NCI-H460 (cell line): ENCODE measurements around the gene POLR1A. TPM values are rescaled to one million over a fixed set of nuclear protein-coding genes. Genes with fewer than 3 reads are reported as not detected.

Experiments
- DNase-seq: peaks from one replicate; pipeline ENCODE4 v3.0.0-alpha.2; 2016; ENCODE audit warnings: low read depth; ENCODE audit errors: extremely low read depth
- total RNA-seq: library from RNA; depleted of rRNA; stranded (reverse); fragments of >200 nt; shearing (Covaris generic); gene quantifications from 2 replicates; pipeline ENCODE4 v1.2.3, GENCODE V29; 2014

The POLR1A gene
- total RNA-seq, 1 experiment from 2014 or later: 20.1 TPM

- no peak for DNase-seq
Observed at GRCh38 chr2:86025976-86026743, 79.5 kb downstream of the POLR1A start.

GRCh38 chr2:86025229-86025820 lies 80.4 kb downstream of the POLR1A start:
- DNase-seq: no peak

GRCh38 chr2:86023366-86023712 lies 82.3 kb downstream of the POLR1A start:
- DNase-seq: no peak

- no peak for DNase-seq
Observed at GRCh38 chr2:86022661-86023365, 82.9 kb downstream of the POLR1A start.

- DNase-seq: no peak
Observed at GRCh38 chr2:86021396-86022378, 84.0 kb downstream of the POLR1A start.

GRCh38 chr2:86020984-86021383 lies 84.7 kb downstream of the POLR1A start:
- no peak for DNase-seq

GRCh38 chr2:86019121-86019520 lies 86.6 kb downstream of the POLR1A start:
- DNase-seq: no peak

GRCh38 chr2:86017901-86018896 lies 87.5 kb downstream of the POLR1A start:
- DNase-seq: no peak

- DNase-seq: no peak
Observed at GRCh38 chr2:86016581-86016980, 89.1 kb downstream of the POLR1A start.

GRCh38 chr2:86015699-86016098 lies 90.0 kb downstream of the POLR1A start:
- DNase-seq: no peak

GRCh38 chr2:86015006-86015405 lies 90.7 kb downstream of the POLR1A start:
- DNase-seq: no peak

- DNase-seq: no peak
Observed at GRCh38 chr2:86014493-86014892, 91.2 kb downstream of the POLR1A start.

GRCh38 chr2:86012007-86012712 lies 93.5 kb downstream of the POLR1A start:
- no peak for DNase-seq

- DNase-seq: no peak
Observed at GRCh38 chr2:86011449-86011941, 94.2 kb downstream of the POLR1A start.

GRCh38 chr2:86010083-86010482 lies 95.6 kb downstream of the POLR1A start:
- DNase-seq: no peak

- no peak for DNase-seq
Observed at GRCh38 chr2:86006524-86006923, 99.2 kb downstream of the POLR1A start.

- DNase-seq: no peak
Observed at GRCh38 chr2:86003967-86004366, 101.7 kb downstream of the POLR1A start.

GRCh38 chr2:86003104-86003503 lies 102.6 kb downstream of the POLR1A start:
- DNase-seq: no peak

GRCh38 chr2:86002375-86002774 lies 103.3 kb downstream of the POLR1A start:
- DNase-seq: no peak
